ENCODE measurements around the gene GTSF1L.

GRCh38 chr20:43689165-43689564 is 37.6 kb downstream of the GTSF1L start:
- TF ChIP-seq RERE (CRISPR knock-in tag; IDR thresholded peaks at IDR 0.05; ENCODE audit: borderline replicate concordance) (no peak), CBFB (CRISPR knock-in tag; IDR thresholded peaks at IDR 0.05) (no peak), POLR2A (conservative IDR thresholded peaks at IDR 0.05) (no peak), SMAD4 (CRISPR knock-in tag; conservative IDR thresholded peaks at IDR 0.05) (no peak), STAT6 (CRISPR knock-in tag; IDR thresholded peaks at IDR 0.05) (no peak)
